Muscle of leg (tissue), 11 donors: ENCODE results near the gene RYK. TPM values are rescaled to one million over a fixed set of nuclear protein-coding genes. Genes with fewer than 3 reads are reported as not detected.

Experiments used
- DNase-seq: peaks from one replicate; pipeline ENCODE4 v3.0.0; 2013
- H3K27ac ChIP-seq: one replicate; pipeline ENCODE4 v1.5.1; 2013; ENCODE audit warnings: mild to moderate bottlenecking, low read length, control low read depth
- H3K27me3 ChIP-seq: one replicate; pipeline ENCODE4 v1.6.1; 2013; ENCODE audit warnings: low read length; ENCODE audit not compliant: control insufficient read depth, insufficient read depth
- H3K36me3 ChIP-seq: one replicate; pipeline ENCODE4 v1.6.1; 2013; ENCODE audit warnings: low read length; ENCODE audit not compliant: control insufficient read depth, insufficient read depth
- H3K4me1 ChIP-seq: one replicate; pipeline ENCODE4 v1.6.1; 2013; ENCODE audit warnings: low read length; ENCODE audit not compliant: control insufficient read depth, insufficient read depth
- H3K4me3 ChIP-seq: one replicate; pipeline ENCODE4 v1.5.1; 2013; ENCODE audit warnings: low read length, control low read depth
- H3K9me3 ChIP-seq: replicated peaks from 2 replicates; pipeline ENCODE4 v1.6.1; 2013; ENCODE audit warnings: low read depth, low read length; ENCODE audit not compliant: control insufficient read depth
- WGBS: methylation state at CpG from one replicate; pipeline ENCODE4 v1.1.5; 2013; ENCODE audit warnings: missing lambda C conversion rate; ENCODE audit not compliant: insufficient coverage; 5-methylcytosine and 5-hydroxymethylcytosine counted together
- polyA plus RNA-seq, 8 donors: library from polyadenylated mRNA; unstranded; fragments of 120-200 nt; gene quantifications; one replicate each; pipeline versions ENCODE4 v1.2.1 to v1.2.3, GENCODE V29; 2013; ENCODE audit warnings: inconsistent platforms in 1 of 8, low replicate concordance in 1 of 8; ENCODE audit not compliant: insufficient read length in 8 of 8, insufficient read depth in 1 of 8
- total RNA-seq: library from RNA; stranded (reverse); fragments of 120-200 nt; gene quantifications from one replicate; pipeline ENCODE4 v1.2.4, GENCODE V29; 2013

Gene RYK
- total and polyA plus RNA-seq, 9 donors, result 50.7 to 71.3 (median 59.1) TPM

DNA sequence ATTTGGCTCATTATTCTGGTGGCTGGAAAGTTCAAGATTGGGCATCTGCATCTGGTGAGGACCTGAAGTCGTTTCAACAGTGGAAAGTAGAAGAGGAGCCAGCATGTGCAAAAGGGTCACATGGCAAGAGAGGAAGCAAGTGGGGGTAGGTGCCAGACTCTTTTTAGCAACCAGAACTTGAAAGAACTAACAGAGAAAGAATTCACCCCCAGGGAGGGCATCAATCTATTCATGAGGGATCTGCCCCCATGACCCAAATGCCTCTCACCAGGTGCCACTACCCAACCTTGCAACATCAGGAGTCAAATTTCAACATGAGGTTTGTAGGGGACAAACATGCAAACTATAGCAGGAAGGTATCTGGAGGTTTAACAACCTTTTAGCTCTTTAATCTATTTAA is 10.3 kb upstream of the RYK start:
- DNase-seq, result no peak
- Histone ChIP-seq H3K27ac (no peak overlapping the region), H3K9me3 (no peaks in the 10 kb centered on the region), H3K4me1 (no peaks in the 10 kb centered on the region), H3K4me3 (no peak overlapping the region), H3K36me3 (no peaks in the 10 kb centered on the region), H3K27me3 (no peaks in the 10 kb centered on the region)
- WGBS, result 43% methylated on average over 1 of the region's 1 CpG

DNA sequence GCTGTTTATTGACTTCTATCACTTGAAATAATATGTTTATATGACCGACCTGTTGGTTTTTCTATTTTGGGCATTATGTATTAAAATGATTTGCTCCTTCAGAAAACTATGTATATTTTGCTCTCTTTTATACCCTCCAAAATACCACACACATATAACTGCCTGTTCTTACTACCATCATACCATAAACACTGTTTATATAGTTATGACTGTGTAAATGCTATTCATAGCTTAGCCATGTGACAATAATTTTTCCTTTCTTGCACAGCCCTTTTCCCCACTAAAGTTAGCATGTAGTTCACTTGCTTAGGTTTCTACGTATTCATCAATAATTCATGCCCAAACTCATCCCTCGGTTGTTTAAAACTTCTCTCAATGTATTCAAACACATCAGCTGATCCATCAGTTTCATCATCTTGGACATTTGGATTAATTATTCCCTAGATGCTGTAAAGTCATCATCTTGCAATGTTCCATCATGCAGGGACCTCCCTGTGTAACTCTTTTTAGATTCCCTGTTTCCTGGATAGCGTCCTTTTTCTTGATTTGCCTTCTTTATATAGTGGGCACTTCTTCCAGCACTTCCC is 8.2 kb upstream of the RYK start:
- no peak overlapping the region for H3K4me3 ChIP-seq
- no peaks in the 10 kb centered on the region for H3K36me3 ChIP-seq
- no peaks in the 10 kb centered on the region for H3K27me3 ChIP-seq
- no peaks in the 10 kb centered on the region for H3K9me3 ChIP-seq
- WGBS, result 67% methylated on average over 2 of the region's 4 CpGs
- H3K4me1 ChIP-seq, result no peaks in the 10 kb centered on the region
- DNase-seq, result no peak
- no peak overlapping the region for H3K27ac ChIP-seq

- H3K36me3 ChIP-seq, result no peaks in the 10 kb centered on the region
Observed at GRCh38 chr3:134255404-134255803, 4.7 kb upstream of the RYK start.

DNA sequence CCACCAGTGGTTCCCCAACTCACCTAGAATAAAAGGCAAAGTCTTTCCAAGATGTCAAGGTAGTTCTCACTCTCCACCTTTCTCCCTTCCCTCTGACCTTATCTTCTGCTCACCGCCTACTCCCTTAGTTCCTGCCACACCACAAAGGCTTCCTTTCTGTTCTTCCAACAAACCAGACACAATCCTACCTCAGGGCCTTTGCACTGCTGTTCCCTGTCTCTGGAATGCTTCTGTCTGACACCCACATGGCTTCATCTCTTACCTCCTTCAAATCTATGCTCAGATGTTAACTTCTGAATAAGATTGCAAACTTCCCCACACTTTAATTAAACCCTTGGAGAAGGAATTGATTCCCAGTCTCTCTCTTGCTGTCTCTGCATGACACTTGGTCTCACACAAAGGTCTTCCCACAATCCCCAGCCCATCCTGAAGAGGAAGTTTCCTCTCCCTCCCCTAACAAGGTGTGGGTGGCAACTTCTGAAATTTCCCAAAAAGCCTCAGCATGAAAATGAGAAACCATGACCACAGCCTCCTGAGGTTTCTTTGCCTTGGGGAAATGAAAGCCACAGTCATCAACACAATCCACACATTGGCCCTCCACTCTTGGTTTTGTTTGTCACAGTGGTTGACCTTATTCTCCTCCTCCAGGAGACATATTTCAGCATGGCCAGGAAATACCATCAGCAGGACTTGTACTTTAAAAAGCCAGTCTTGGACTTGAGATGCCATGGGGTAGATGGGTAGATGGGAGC is 3.0 kb upstream of the RYK start:
- Histone ChIP-seq H3K4me1 (peaks cover 20% of the 10 kb centered on the region), H3K4me3 (no peak overlapping the region), H3K27me3 (no peaks in the 10 kb centered on the region), H3K9me3 (no peaks in the 10 kb centered on the region), H3K27ac (no peak overlapping the region), H3K36me3 (no peaks in the 10 kb centered on the region)
- 100% methylated on average over 1 of the region's 1 CpG for WGBS
- DNase-seq, result no peak

More at GRCh38 chr3:134255404-134255803, 4.7 kb upstream of the RYK start:
- DNase-seq, result no peak
- Histone ChIP-seq H3K27ac (no peak overlapping the region), H3K27me3 (no peaks in the 10 kb centered on the region), H3K4me3 (no peak overlapping the region), H3K4me1 (peaks cover 19% of the 10 kb centered on the region), H3K9me3 (no peaks in the 10 kb centered on the region)

DNA sequence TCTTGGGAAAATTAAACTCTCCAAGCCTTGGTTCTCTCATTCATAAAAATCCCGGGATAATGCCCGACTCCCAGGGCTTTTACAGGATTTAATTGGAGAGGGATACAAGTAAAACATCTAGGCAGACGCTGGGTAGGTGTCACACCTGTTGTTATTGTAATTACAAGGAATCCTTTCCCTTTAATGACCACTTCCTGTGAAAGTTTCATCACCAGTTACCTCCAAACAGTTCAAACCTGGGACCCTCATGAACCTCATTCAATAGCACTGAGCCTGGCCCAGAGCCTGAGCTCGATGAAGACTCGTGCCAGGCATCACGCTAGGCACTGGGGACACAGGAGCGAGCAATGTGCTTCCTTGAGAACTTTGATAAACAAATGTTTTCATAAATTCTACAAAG is 2.1 kb upstream of the RYK start:
- DNase-seq, result no peak
- Histone ChIP-seq H3K4me1 (peaks cover 21% of the 10 kb centered on the region), H3K27ac (peak overlapping the region; percentile 89), H3K4me3 (no peak overlapping the region), H3K9me3 (no peaks in the 10 kb centered on the region), H3K27me3 (no peaks in the 10 kb centered on the region), H3K36me3 (no peaks in the 10 kb centered on the region)
- WGBS, result 79% methylated on average over 4 of the region's 7 CpGs

DNA sequence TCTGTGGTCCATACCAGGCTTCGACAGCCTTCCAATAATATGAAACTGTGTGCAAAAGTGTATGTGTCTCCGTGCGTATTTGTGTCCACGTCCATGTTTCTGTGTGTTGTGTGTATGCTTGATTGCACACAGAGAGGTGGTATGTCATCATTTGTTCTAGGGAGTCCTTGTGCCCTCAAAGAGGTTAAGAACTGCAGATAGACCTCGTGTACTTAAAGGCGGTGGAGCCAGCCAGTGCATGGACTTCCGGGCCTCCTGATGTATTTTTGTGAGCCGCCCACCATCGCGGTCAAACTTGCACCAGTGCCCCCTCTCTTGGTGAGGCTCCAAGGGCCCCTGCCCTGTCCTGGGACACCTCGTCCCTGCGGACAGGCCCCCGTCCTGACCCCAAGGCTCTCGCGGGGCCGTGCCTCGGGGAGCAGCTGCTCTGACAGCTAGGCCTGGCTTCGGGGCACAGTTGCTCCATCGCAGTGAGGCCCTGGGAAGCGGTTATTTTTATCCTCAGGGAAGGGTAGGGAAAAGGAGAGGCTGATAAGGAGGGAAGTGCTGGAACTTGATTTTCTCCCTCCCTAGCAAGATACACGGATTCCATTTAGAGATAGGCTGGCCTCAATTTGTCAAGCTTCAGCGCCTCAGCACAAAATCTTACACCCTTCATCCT is 1.2 kb upstream of the RYK start:
- no peak overlapping the region for H3K4me3 ChIP-seq
- peak overlapping the region; percentile 89 for H3K27ac ChIP-seq
- peaks cover 21% of the 10 kb centered on the region for H3K4me1 ChIP-seq

DNA sequence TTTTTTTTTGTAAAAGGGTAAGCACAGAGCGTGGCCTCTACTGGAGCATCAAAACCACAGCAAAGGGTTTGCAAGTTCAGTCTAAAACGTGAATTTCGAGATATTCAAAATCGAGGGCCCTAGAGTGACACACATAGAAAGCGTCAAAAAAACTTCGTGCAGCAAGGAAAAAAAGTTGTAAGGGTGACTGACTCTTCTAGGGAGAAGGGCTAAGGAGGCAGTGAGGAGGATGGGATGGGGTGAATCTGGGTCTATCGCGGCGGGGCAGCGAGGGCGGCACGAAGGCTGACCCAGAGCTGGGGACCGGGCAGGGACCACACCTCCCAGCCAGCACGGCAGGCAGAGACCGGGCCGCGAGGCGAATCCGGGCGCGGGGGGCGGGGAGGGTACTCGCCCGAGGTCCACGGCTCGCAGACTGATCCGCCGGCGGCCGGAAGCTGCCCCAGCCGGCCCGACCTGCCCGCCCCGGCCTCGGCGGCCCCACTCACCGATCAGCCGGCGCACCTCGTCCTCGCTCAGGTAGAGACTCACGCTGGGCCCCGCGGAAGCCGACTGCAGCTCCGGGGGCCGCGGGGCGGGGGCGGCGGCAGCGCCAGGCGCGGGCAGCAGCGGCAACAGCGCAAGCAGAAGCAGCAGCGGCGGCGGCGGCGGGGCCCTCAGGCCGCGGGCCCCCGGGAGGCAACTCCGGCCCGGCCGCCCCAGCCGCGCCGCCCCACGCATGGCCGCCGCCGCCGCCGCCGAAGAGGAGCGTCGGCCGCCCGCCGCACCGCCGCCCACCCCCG is 533 bp downstream of the RYK start:
- H3K9me3 ChIP-seq, result no peaks in the 10 kb centered on the region
- H3K27ac ChIP-seq, result peak overlapping the region; percentile 87
- H3K27me3 ChIP-seq, result no peaks in the 10 kb centered on the region
- H3K4me3 ChIP-seq, result peak overlapping the region; percentile 71
- peaks cover 4% of the 10 kb centered on the region for H3K36me3 ChIP-seq
- peaks cover 21% of the 10 kb centered on the region for H3K4me1 ChIP-seq
- peak; percentile 57 for DNase-seq
- under 1% methylated on average over 85 of the region's 85 CpGs for WGBS

More for the DNA sequence above, 1.2 kb upstream of the RYK start:
- WGBS, result 84% methylated on average over 12 of the region's 22 CpGs
- Histone ChIP-seq H3K36me3 (no peaks in the 10 kb centered on the region), H3K9me3 (no peaks in the 10 kb centered on the region), H3K27me3 (no peaks in the 10 kb centered on the region)
- peak; percentile 57 for DNase-seq

GRCh38 chr3:134249296-134249841 is 1.3 kb downstream of the RYK start:
- DNase-seq, result no peak
- Histone ChIP-seq H3K27ac (peak overlapping the region; percentile 87), H3K4me1 (peaks cover 21% of the 10 kb centered on the region), H3K4me3 (peak overlapping the region; percentile 71), H3K9me3 (no peaks in the 10 kb centered on the region), H3K36me3 (peaks cover 4% of the 10 kb centered on the region), H3K27me3 (no peaks in the 10 kb centered on the region)
- WGBS, result 5% methylated on average over 4 of the region's 4 CpGs

DNA sequence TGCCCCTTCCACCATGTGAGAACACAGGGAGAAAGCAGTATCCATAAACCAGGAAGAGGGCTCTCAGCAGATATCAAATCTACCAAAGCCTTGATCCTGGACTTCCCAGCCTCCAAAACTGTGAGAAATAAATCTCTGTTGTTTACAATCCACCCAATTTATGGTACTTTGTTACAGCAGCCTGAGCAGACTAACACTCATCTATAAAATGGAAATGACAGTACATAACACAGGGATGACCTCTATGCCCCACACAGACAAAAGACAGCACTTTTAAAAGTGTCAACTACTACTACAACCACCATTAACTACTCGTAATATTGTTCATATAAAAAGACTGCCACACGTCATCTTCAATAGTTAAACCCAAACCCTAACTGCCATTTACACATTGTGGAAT is 5.7 kb downstream of the RYK start:
- H3K36me3 ChIP-seq, result peaks cover 4% of the 10 kb centered on the region
- H3K4me1 ChIP-seq, result peaks cover 2% of the 10 kb centered on the region
- H3K4me3 ChIP-seq, result no peak overlapping the region
- H3K27me3 ChIP-seq, result no peaks in the 10 kb centered on the region
- H3K27ac ChIP-seq, result no peak overlapping the region
- WGBS, result 63% methylated on average over 2 of the region's 2 CpGs
- H3K9me3 ChIP-seq, result no peaks in the 10 kb centered on the region
- no peak for DNase-seq
